MV-4-11 (cell line): Measurements from ENCODE around the gene TINAGL1.

ENCODE experiments used
- DNase-seq: peaks from one replicate; lab custom pipeline; 2025; lab: John Stamatoyannopoulos, UW

TINAGL1 gene

DNA sequence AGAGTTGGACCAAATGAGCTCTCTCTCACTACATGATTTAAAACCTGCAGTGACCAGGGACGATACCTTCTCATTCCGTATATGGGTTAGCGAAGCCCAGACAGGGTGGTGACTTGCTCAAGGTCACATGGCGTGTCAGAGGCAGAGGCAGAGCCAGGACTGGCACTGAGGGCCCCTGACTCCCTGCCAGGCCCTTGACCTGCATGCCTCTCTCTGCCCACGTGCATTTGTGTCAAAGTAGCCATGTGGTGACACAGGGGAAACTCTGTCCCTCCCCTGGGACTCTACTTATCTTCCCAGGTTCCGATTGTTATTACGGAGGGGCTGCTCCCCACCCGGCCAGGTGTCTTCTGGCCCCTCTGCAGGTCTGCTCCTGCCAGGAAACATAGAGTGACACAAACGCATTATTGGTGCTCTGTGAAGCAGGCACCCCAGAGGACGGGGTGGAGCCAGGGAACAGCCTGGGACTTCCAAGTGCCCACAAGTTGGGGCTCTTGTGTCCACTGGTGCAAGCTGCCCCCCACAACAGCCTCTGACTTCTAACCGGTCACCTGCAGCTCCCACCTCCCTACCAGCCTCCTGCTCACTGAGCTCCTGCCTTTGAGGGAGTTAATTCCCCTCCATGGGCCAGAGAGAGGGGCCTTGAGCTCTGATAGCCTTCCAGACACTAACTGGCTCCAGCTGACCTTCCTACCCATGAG, 7.3 kb upstream of the TINAGL1 start:
- DNase-seq, result no peak

DNA sequence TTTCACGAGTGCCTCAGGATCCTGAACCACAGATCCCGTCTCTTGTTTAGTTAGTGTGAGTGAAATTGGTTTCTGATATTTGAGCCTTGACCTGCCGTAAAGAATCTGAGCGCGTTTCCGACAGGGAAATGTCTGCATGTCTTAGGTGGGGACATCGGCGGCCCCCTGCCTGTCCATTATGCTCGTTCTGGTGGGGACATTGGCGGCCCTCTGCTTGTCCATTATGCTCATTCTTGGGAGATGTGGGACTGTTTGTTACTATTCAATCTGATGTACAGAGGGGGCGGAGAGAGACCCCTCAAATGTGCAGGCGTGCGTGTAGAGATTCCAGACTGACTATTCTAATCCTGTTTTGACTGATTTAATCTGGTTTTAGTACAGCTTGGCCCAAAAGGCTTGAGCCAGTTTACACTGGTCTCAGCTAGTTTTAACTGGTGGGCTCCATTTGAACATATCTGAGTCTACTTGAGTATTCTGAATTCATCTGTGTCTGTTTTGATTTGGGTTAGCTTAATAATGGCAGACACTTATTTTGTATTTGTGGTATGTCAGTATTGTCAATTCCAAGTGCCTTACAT, 6.6 kb upstream of the TINAGL1 start:
- DNase-seq, result no peak

DNA sequence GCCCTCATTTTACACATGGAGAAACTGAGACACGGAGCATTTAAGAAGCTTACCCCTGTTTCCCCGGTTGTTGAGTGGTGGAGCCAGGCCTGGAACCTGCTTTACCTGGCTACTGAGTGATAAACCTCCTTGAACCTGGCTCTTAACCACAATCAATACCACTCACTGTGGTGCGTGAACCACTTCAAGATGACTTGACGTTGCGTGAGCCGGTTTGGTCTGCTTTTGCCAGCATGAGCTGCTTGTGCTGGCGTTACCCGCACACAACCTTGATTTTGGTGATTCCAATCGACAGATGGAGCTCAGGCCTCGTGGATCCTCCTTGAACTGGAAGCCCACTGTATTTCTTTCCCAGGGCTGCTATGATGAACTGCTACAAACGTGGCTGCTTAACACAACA, 6.1 kb upstream of the TINAGL1 start:
- no peak for DNase-seq

DNA sequence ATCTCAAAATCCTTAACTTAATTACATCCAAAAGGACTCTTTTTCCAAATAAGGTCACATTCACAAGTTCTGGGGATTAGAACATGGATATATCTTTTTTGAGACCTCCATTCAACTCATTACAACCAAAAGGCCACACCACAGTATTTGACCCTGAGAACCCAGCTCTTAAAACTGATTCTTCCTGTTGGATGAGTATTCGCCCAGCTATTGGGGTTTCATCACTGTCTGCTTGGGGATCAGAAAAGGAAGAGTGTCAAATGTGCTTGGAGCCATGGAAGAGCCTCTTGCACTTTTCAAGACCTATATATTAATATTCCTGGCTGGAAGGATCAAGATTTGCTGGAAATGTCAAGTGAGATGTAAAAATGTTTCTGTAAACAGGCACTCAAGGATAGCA, 5.4 kb upstream of the TINAGL1 start:
- DNase-seq, result no peak

DNA sequence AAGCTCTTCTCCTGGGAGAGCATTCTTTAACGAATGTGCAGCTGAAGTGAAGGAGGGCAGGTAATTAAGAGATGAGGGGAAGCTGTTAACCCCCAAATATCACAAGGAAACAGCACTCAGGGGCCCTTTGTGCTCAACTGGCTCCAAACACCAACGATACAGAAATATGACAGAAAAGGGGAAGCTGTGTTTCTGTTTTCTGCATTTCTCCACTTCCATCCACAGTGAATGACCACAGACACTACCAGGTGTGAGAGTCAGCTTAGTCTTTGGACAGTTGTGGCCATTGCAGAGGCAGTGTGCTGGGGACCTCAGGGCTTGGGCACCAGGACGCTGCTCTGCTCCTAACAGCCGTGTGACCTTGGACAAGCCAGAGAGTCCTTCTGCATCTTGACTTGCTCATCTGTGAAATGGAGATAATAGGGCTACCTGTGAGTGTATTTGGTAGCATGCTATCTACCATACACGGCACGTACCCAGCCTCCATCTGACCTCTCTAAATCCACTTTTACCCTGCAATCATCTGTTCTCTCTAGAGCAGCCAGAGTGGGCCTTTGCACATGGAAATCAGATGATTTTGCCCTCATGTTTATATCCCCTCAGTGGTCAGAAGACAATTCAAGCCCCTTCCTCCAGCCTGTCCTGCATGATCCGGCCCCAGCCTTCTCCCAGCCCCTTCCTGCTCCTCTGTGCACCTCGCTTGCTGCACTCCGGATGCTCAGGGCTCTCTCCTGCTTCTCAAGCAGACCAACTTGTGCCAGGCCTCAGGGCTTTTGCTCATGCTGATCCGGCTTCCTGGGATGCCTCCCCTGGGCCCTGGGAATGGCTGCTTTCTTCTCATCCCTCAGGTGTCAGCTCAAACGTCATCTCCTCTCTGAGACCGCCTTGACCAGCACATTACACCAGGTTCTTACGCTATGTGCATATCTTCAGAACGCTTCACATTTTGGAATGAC, 4.7 kb upstream of the TINAGL1 start:
- peak; percentile 83 for DNase-seq

DNA sequence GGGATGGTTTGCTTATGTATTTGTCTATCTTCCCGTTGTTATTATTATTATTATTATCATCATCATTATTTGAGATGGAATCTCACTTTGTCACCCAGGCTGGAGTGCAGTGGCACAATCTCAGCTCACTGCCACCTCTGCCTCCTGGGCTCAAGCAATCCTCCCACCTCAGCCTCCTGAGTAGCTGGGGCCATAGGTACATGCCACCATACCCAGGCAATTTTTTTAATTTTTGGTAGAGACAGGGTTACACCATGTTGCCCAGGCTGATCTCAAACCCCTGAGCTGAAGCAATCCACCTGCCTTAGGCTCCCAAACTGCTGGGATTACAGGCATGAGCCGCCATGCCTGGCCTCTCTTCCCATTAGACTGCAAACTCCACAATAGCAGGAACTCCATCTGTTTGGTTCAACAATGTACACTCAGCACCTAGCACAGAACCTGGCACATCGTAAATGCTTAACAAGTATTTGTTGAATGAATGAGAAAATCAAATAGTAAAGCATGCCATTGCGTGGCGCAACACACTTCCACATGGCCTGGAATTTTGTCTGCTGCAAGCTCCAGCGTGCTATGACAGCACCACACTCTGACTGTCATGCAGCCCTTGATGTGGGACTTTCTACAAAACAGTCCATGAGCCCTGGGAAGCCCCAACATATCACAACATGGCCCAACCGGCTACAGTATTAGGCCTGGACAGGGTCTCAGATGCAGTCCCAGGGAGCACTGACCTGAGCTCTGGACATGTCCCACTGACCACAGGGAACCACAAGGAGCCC, 3.8 kb upstream of the TINAGL1 start:
- no peak for DNase-seq

DNA sequence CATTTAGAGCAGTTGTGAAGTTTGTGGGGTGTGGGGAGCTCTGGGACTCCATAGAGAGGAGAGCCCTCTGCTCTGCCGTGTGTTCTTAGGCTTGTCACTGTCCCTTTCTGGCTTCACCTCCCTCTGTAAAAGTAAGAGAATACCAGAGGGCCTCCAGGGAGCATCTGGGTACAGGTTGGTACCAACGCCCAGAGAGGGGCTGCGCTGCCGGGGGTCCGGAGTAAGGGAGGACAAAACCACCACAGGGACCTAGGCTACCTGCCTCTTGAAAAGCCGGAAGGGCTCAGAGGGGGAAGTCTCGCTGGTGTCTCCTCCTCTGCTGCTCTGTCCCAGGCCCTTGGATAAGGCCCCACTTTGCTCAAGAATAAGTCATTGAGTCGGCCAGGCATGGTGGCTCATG, 3.1 kb upstream of the TINAGL1 start:
- no peak for DNase-seq

DNA sequence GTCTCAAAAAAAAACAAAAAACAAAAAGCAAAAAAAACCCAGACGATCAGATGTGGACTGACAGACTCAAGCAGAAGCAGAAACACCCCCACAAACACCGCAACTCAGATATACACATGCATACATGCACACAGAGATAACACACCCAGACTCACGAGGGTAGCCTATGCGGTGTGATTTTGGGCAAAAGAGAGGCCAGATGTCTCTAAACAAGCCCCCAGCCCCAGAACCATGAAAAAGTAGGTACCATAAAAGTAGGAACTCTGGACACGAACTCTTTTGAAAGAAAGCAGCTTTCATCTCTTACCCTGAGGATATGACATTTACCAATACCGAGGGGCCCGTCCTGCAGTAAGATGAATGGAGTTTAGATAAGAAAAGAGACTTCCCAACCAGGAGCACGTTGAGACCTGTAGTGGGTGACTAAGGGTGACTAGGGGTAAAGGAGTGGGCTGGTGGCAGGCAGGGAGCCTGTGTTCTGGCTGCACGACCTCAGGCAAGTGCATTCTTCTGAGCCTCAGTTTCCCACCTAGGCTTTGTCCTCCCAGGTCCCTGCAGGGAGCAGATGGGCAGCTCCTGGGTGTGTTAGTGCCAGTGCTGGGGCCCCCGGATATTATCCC, 1.5 kb upstream of the TINAGL1 start:
- DNase-seq, result no peak

DNA sequence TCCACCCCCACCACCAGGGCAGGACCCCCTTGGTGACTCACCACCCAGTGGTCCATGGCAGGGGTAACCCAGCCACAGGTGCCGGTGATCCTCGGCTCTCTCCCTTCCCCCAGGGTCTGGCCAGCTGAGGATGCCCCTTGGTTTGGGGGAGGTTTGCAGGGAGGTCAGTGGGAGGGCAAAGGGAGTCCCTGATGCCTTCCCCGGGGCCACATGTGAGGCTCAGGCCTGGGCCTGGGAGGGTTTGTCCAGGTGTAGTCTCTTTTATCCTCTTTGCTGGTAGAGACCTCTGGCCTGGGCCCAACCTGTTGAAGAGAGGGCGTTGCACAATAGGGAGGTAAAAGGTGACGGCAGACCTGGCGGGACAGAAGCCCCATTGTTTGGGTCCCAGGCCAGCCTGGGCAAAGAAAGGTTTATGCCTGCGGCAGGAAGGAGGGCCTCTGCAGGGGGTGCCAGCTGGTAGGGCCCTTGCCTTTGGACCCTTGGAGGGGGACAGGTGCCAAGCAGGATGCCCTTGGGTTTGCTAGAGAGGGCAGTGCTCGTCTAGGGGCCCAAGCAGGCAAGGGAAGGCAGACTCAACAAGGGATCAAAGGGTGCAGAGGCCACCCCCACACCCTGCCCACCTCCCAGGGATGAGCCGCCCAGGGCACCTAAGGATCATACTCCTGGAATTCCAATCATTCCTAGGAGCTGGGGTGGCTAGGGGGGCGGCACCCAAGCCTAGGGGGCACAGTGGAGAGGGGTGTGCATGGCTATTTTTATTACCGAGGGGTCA, 760 bp upstream of the TINAGL1 start:
- no peak for DNase-seq

DNA sequence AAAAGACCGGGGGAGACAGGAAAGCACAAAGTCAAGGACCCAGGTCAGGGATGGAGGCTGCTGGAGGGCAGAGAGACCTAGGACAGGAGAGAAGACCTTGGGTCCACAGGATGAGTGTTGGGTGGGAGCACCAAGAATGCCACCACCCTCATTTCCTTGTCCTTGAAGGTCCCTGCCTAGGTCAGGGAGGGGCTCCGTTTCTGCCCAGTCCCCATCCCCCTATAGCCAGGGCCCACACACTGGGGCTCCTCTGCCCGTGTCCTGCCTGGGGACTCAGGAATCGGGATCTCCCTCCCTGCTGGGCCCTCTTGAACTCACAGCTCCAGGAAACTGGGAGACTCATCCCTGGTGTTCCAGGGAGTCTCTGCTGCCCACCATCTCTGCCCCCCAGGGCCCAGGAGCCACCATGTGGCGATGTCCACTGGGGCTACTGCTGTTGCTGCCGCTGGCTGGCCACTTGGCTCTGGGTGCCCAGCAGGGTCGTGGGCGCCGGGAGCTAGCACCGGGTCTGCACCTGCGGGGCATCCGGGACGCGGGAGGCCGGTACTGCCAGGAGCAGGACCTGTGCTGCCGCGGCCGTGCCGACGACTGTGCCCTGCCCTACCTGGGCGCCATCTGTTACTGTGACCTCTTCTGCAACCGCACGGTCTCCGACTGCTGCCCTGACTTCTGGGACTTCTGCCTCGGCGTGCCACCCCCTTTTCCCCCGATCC, 584 bp downstream of the TINAGL1 start:
- no peak for DNase-seq

DNA sequence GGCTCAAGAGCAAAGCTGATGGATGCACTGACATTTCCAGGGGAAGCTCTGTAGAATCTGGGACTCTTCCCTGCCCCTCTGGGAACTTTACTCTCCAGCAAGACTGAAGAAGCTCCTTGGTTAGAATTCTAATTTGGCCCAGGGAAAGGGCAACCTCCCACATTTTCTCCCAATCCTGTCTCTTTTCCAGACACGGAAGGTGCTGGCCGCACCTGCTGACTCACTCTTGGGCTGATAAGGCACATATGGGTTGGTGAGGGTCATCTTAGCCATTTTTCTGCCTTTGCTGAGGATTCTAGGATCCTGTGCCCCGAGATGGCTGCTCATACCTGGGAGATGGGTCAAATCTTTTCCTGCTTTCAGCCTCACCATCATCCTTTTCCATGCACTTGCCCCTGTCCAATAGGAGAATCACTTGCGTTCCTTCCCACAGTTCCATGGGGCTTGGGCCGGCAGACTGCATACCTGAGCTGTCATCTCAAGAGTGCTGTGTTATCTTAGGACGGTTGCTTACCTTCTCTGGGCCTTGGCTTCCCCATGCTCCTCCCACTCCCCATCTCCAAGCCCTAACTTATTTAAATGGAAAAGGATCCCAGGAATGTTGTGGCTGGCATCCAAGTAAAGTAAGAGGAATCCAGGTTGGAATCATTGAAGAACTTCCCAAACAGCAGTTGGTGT, 1.3 kb downstream of the TINAGL1 start:
- no peak for DNase-seq

DNA sequence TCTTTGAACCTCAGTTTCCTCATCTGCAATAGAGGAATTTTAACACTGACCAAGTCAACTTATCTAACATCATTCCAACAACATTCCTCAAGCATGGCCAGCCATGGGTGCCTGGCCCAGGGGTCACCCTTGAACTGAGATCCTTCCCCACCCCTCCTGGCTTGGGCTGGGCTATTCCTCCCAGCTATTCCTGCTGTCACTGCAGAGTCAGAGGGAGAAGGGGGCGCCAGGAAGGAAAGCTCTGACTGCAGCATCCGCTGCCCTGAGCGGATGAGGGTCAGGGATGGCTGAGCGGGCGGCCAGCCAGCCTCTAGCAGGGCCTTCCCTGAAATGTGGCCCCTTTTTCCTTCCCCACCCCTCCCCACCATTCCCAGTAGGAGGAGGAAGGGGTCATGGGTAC, 3.1 kb downstream of the TINAGL1 start:
- no peak for DNase-seq

DNA sequence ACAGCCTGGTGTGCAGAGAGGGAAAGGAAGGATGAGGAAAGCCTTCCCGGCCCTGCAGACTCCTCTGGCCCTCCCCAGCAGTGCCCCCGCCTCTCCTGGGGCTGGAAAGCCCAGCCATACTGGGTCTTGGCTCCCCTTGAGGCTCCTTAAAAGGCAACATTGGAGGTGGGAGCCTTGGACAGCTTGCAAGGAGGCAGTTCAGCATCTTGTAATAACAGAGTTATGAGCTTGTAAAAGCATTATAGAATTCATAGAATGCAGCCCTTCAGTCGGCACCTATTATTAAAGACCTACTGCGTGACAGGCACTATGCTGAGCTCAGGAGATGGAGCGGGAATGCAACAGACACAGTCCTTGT, 4.2 kb downstream of the TINAGL1 start:
- no peak for DNase-seq

DNA sequence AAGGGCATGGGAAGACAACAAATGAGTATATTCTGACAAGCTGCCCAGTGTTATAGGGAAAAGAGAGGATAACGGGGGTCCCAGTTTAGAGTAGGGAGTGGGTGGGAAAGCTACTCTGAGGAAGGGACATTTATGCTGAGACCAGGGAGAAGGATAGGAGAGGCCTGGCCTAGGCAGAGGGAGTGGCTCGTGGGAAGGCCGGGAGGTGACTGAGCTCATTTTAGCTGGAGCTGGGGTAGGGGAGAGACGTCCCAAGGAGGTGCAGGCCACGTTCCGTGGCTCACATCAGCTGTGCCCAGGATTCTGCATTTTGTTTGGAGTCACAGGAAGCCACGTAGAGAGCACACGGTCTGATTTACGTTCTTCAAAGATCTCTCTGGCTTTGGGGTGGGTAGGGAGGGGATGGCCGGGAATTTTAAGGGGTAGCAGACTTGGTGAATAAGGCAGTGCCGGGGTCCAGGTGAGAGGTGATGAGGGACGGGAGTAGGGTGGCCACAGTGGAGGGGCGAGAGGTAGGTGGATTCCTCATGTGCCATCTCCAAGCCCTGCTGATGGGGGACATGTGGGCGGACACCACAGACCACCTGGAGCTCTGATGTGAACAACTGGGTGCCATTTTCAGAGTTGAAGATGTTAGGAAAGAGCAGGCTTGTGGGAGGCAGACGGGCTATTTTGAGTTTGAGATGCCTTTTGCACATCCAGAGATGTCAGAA, 4.7 kb downstream of the TINAGL1 start:
- no peak for DNase-seq

DNA sequence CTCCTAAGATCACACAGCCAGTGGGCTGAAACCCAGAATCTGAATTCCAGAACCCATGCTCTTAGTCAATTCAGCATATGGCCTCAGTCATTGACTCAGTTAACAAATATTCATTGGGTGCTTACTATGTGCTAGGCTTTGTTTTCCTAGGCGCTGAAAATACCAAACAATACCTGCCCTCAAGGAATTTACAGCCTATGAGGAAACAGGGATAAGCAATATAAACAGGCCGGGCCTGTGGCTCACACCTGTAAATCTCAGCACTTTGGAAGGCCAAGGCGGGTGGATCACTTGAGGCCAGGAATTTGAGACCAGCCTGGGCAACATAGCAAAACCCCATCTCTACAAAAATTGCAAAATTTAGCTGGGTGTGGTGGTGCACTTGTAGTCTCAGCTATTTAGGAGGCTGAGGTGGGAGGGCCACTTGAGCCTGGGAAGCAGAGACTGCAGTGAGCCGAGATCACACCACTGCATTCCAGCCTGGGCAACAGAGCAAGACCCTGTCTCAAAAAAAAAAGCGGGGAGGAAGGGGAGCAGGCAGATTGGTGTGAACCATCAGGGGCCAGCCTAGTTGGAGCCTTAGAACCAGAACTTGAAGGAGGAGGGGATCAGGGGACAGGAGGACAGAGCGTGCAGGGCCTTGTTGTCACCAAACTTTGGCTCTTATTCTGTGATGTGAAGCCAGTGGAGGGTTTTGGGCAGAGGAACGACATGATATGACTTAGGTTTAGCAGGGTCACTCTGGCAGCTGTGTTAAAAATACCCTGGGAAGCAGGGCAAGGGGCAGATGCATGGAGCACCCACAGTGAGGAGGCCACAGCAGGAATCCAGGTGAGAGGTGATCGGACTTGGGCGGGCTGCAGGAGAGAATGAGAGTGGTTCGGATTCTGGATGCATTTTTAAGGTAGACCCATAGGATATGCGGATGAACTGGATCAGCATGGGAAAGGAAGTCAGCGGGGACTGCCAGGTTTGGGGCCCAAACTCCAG, 5.8 kb downstream of the TINAGL1 start:
- no peak for DNase-seq

DNA sequence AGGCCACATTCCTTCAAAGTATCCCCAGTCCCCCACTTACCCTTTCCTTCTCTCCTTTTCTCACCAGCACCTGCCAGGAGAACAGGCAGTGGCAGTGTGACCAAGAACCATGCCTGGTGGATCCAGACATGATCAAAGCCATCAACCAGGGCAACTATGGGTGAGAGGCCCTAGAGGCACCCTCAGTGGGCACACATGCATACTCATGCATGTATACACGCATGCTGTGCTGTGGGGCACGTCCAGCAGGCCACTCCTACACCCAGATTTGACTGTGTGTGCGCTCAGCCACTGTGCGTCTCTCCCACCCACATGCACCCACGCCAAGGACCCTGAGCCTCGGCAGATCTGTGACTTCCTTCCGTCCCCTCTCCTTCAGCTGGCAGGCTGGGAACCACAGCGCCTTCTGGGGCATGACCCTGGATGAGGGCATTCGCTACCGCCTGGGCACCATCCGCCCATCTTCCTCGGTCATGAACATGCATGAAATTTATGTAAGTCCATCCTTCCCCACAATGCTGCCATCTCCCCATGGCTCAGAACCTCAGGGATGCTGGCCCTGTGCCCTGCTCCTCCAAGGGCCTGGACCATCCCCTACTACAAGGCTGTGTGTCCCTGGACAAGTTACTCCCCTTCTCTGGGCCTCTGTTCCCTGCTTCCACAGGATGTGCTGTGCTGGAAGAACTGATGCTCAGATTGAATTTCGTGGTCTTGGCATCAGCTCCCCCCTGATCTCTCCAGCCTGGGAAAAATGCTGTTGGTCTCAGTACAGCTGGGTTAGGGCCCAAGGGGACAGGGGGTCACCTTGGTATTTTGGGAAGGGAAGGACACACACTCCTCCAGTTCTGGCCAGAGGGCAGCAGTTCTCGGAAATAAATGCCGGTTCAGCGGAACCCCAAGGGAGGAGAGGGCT, 7.0 kb downstream of the TINAGL1 start:
- no peak for DNase-seq
